H1 (cell line): ENCODE results near the gene C3. TPM values are rescaled to one million over a fixed set of nuclear protein-coding genes. Genes with fewer than 3 reads are reported as not detected.

Experiments used
- BCL11A ChIP-seq, 2 experiments: IDR thresholded peaks; one replicate each; pipeline ENCODE4 v1.6.1; 2011; ENCODE audit warnings: low read depth in 2 of 2, low read length in 2 of 2, mild to moderate bottlenecking in 2 of 2
- EZH2 ChIP-seq: fragments of 200-600 bp; sonication (generic); IDR thresholded peaks from 2 replicates; pipeline ENCODE4 v1.7.1; 2012; ENCODE audit warnings: low read depth, mild to moderate bottlenecking, moderate library complexity, low read length, inconsistent platforms; ENCODE audit not compliant: severe bottlenecking
- GABPA ChIP-seq: IDR thresholded peaks from 2 replicates; pipeline ENCODE4 v1.6.1; 2011; ENCODE audit warnings: mild to moderate bottlenecking, low read length, moderate library complexity, borderline replicate concordance; ENCODE audit not compliant: insufficient read depth
- NRF1 ChIP-seq: IDR thresholded peaks from 2 replicates; pipeline ENCODE4 v1.6.1; 2011; ENCODE audit warnings: mild to moderate bottlenecking, low read depth, low read length, improper control_type of control experiment
- YY1 ChIP-seq: IDR thresholded peaks from 2 replicates; pipeline ENCODE4 v1.6.1; 2011; ENCODE audit warnings: low read depth, mild to moderate bottlenecking, low read length
- polyA plus RNA-seq, 7 experiments: library from polyadenylated mRNA; depleted of rRNA in 3 of 7; stranded (reverse) in 5 of 7; unstranded in 2 of 7; fragments of >200 nt in 5 of 7; fragments of 200-250 nt in 2 of 7; gene quantifications; 1 replicate in 5 of 7; 2 replicates in 1 of 7; 4 replicates in 1 of 7; pipeline versions ENCODE4 v1.2.1 to v1.2.3, GENCODE V29; 2011 to 2013; ENCODE audit warnings: missing spikeins in 2 of 7, mixed read lengths in 2 of 7
- total RNA-seq: library from RNA; stranded (reverse); fragmentation: NEBNext Ultra II Directional; extraction: Animal tissue kit (Norgen Biotek cat#: 25700); gene quantifications from 2 replicates; pipeline ENCODE4 v1.2.1, GENCODE V29; 2021
- TF ChIP-seq, protein P1 (sequence below): fragments of 300-600 bp; sonication (generic); IDR thresholded peaks from 2 replicates; pipeline ENCODE4 v1.7.1; 2012; ENCODE audit warnings: low read length, moderate library complexity, mild to moderate bottlenecking, inconsistent platforms; ENCODE audit not compliant: insufficient replicate concordance

C3 gene
- total and polyA plus RNA-seq, 2 of the 8 experiments (the other 6 are each of a cell fraction or from before 2014, with no cell fraction given), result 6.4 to 12.8 TPM

GRCh38 chr19:6754653-6755463 lies 34.4 kb upstream of the C3 start (continued):
- TF ChIP-seq, protein P1, sequence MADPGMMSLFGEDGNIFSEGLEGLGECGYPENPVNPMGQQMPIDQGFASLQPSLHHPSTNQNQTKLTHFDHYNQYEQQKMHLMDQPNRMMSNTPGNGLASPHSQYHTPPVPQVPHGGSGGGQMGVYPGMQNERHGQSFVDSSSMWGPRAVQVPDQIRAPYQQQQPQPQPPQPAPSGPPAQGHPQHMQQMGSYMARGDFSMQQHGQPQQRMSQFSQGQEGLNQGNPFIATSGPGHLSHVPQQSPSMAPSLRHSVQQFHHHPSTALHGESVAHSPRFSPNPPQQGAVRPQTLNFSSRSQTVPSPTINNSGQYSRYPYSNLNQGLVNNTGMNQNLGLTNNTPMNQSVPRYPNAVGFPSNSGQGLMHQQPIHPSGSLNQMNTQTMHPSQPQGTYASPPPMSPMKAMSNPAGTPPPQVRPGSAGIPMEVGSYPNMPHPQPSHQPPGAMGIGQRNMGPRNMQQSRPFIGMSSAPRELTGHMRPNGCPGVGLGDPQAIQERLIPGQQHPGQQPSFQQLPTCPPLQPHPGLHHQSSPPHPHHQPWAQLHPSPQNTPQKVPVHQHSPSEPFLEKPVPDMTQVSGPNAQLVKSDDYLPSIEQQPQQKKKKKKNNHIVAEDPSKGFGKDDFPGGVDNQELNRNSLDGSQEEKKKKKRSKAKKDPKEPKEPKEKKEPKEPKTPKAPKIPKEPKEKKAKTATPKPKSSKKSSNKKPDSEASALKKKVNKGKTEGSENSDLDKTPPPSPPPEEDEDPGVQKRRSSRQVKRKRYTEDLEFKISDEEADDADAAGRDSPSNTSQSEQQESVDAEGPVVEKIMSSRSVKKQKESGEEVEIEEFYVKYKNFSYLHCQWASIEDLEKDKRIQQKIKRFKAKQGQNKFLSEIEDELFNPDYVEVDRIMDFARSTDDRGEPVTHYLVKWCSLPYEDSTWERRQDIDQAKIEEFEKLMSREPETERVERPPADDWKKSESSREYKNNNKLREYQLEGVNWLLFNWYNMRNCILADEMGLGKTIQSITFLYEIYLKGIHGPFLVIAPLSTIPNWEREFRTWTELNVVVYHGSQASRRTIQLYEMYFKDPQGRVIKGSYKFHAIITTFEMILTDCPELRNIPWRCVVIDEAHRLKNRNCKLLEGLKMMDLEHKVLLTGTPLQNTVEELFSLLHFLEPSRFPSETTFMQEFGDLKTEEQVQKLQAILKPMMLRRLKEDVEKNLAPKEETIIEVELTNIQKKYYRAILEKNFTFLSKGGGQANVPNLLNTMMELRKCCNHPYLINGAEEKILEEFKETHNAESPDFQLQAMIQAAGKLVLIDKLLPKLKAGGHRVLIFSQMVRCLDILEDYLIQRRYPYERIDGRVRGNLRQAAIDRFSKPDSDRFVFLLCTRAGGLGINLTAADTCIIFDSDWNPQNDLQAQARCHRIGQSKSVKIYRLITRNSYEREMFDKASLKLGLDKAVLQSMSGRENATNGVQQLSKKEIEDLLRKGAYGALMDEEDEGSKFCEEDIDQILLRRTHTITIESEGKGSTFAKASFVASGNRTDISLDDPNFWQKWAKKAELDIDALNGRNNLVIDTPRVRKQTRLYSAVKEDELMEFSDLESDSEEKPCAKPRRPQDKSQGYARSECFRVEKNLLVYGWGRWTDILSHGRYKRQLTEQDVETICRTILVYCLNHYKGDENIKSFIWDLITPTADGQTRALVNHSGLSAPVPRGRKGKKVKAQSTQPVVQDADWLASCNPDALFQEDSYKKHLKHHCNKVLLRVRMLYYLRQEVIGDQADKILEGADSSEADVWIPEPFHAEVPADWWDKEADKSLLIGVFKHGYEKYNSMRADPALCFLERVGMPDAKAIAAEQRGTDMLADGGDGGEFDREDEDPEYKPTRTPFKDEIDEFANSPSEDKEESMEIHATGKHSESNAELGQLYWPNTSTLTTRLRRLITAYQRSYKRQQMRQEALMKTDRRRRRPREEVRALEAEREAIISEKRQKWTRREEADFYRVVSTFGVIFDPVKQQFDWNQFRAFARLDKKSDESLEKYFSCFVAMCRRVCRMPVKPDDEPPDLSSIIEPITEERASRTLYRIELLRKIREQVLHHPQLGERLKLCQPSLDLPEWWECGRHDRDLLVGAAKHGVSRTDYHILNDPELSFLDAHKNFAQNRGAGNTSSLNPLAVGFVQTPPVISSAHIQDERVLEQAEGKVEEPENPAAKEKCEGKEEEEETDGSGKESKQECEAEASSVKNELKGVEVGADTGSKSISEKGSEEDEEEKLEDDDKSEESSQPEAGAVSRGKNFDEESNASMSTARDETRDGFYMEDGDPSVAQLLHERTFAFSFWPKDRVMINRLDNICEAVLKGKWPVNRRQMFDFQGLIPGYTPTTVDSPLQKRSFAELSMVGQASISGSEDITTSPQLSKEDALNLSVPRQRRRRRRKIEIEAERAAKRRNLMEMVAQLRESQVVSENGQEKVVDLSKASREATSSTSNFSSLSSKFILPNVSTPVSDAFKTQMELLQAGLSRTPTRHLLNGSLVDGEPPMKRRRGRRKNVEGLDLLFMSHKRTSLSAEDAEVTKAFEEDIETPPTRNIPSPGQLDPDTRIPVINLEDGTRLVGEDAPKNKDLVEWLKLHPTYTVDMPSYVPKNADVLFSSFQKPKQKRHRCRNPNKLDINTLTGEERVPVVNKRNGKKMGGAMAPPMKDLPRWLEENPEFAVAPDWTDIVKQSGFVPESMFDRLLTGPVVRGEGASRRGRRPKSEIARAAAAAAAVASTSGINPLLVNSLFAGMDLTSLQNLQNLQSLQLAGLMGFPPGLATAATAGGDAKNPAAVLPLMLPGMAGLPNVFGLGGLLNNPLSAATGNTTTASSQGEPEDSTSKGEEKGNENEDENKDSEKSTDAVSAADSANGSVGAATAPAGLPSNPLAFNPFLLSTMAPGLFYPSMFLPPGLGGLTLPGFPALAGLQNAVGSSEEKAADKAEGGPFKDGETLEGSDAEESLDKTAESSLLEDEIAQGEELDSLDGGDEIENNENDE, result no peak
- TF ChIP-seq GABPA (no peak), NRF1 (no peak), YY1 (no peak), EZH2 (no peak), BCL11A (IDR thresholded peaks at IDR 0.05; ENCODE audit: low read depth in 2 of 2, low read length in 2 of 2) (no peak)
